Caco-2 (cell line): Measurements from ENCODE around the gene SCRN1. TPM values are rescaled to one million over a fixed set of nuclear protein-coding genes. Genes with fewer than 3 reads are reported as not detected.

Source experiments
- BruUV-seq: library from RNA; stranded (reverse); fragments of 400-500 nt; replicated peaks from 2 replicates; lab custom pipeline; 2021; lab: Mats Ljungman, UMichigan
- CTCF ChIA-PET: fragments of 300-600 bp; sonication (Branson Sonifier 250); formaldehyde crosslinking; loops from one replicate; lab custom pipeline; 2022; ENCODE audit warnings: antibody characterized with exemption; lab: Charles Lee
- POLR2A ChIA-PET: fragments of 300-600 bp; sonication (Branson Sonifier 250); formaldehyde crosslinking; loops from one replicate; lab custom pipeline; 2022; ENCODE audit warnings: antibody characterized with exemption; lab: Charles Lee
- DNase-seq, 2 experiments: peaks; one replicate each; pipeline versions ENCODE4 v3.0.0 to v3.0.0-alpha.2; 2020 to 2022
- H3K27me3 ChIP-seq: replicated peaks from 2 replicates; pipeline ENCODE4 v1.6.0; 2011; ENCODE audit warnings: low read length; ENCODE audit not compliant: control insufficient read depth, insufficient read depth
- H3K36me3 ChIP-seq: 2 replicates; pipeline ENCODE4 v1.5.1; 2011; ENCODE audit warnings: low read length; ENCODE audit not compliant: control insufficient read depth, insufficient read depth
- H3K4me1 ChIP-seq: fragments of 250-450 bp; sonication (Bioruptor Pico); 2 replicates; pipeline ENCODE4 v1.5.1; 2020; ENCODE audit warnings: mild to moderate bottlenecking
- H3K4me3 ChIP-seq: 2 replicates; pipeline ENCODE4 v1.5.1; 2011; ENCODE audit warnings: low read depth, mild to moderate bottlenecking, control low read depth, low read length
- H3K9me3 ChIP-seq: fragments of 250-450 bp; sonication (Bioruptor Pico); 2 replicates; pipeline ENCODE4 v1.5.1; 2020; ENCODE audit warnings: mild to moderate bottlenecking, moderate library complexity
- H3K27ac Mint-ChIP-seq: one replicate; pipeline ENCODE4 v1.8.0; 2022; ENCODE audit warnings: mixed read lengths; ENCODE audit not compliant: unreplicated experiment
- H3K27me3 Mint-ChIP-seq: one replicate; pipeline ENCODE4 v1.8.0; 2022; ENCODE audit warnings: mixed read lengths; ENCODE audit not compliant: insufficient read depth, unreplicated experiment
- H3K36me3 Mint-ChIP-seq: one replicate; pipeline ENCODE4 v1.8.0; 2022; ENCODE audit warnings: mild to moderate bottlenecking, mixed read lengths; ENCODE audit not compliant: insufficient read depth, unreplicated experiment
- H3K4me1 Mint-ChIP-seq: one replicate; pipeline ENCODE4 v1.8.0; 2022; ENCODE audit warnings: low read depth, mixed read lengths; ENCODE audit not compliant: unreplicated experiment
- H3K4me3 Mint-ChIP-seq: one replicate; pipeline ENCODE4 v1.8.0; 2022; ENCODE audit warnings: mild to moderate bottlenecking, moderate library complexity, mixed read lengths; ENCODE audit not compliant: unreplicated experiment
- H3K9me3 Mint-ChIP-seq: one replicate; pipeline ENCODE4 v1.8.0; 2022; ENCODE audit warnings: mixed read lengths; ENCODE audit not compliant: unreplicated experiment
- intact Hi-C: fragments of 100-400 bp; cut with micrococcal nuclease; formaldehyde crosslinking; loops from one replicate; pipeline ENCODE4 v1.10.0; 2022; ENCODE audit not compliant: unreplicated experiment
- total RNA-seq: library from RNA; stranded (reverse); gene quantifications from 2 replicates; pipeline ENCODE4 v1.2.3, GENCODE V29; 2022
- TF ChIP-seq, protein P1 (sequence below), 2 experiments: fragments of 200-600 bp in 1 of 2; IDR thresholded peaks; 1 replicate in 1 of 2; 2 replicates in 1 of 2; pipeline versions ENCODE4 v1.5.1 to v1.8.0; 2011 to 2022; ENCODE audit warnings: antibody characterized with exemption in 1 of 2, control low read depth in 1 of 2, inconsistent platforms in 1 of 2, low read depth in 1 of 2, low read length in 1 of 2, mild to moderate bottlenecking in 1 of 2, moderate library complexity in 1 of 2; ENCODE audit not compliant: insufficient read depth in 1 of 2, severe bottlenecking in 1 of 2, unreplicated experiment in 1 of 2

Gene SCRN1
- total RNA-seq, 1 experiment from 2014 or later = 92.9 TPM

DNA sequence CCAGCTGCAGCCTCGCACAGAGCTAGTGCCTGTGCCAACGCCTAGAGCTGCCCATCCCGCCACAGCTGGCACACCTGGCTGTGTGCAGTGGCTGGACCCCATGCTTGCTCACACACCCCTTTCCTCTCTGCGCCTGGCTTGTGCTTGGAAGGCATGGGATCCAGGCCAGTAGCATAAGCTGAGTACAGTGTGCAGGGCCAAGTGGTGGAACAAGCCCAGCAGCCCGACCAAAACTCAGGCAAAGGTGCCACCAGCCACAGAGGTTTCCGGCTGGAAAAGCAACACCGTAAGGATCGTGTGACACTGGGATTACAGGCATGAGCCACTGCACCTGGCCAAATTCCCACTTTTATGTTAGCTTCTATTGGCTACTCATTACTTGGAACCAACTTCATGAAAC, 38.4 kb downstream of the SCRN1 start:
- CTCF ChIA-PET = no interaction called here
- BruUV-seq = no TSS peak
- Mint-ChIP-seq H3K9me3 (no peaks in the 10 kb centered on the region), H3K4me1 (no peaks in the 10 kb centered on the region), H3K27me3 (no peaks in the 10 kb centered on the region), H3K27ac (no peak overlapping the region), H3K4me3 (no peak overlapping the region), H3K36me3 (peaks cover 95% of the 10 kb centered on the region)
- H3K9me3 ChIP-seq = no peaks in the 10 kb centered on the region; the same call in 1 of the 2 replicates
- H3K4me3 ChIP-seq = no peak overlapping the region
- TF ChIP-seq, protein P1, sequence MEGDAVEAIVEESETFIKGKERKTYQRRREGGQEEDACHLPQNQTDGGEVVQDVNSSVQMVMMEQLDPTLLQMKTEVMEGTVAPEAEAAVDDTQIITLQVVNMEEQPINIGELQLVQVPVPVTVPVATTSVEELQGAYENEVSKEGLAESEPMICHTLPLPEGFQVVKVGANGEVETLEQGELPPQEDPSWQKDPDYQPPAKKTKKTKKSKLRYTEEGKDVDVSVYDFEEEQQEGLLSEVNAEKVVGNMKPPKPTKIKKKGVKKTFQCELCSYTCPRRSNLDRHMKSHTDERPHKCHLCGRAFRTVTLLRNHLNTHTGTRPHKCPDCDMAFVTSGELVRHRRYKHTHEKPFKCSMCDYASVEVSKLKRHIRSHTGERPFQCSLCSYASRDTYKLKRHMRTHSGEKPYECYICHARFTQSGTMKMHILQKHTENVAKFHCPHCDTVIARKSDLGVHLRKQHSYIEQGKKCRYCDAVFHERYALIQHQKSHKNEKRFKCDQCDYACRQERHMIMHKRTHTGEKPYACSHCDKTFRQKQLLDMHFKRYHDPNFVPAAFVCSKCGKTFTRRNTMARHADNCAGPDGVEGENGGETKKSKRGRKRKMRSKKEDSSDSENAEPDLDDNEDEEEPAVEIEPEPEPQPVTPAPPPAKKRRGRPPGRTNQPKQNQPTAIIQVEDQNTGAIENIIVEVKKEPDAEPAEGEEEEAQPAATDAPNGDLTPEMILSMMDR (IDR thresholded peaks at IDR 0.05; ENCODE audit: insufficient read depth in 1 of 2, low read depth in 1 of 2, low read length in 1 of 2, severe bottlenecking in 1 of 2, unreplicated experiment in 1 of 2) = no peak
- peaks cover 8% of the 10 kb centered on the region for H3K36me3 ChIP-seq
- H3K27me3 ChIP-seq = no peaks in the 10 kb centered on the region
- DNase-seq = no peak
- intact Hi-C loops = no loop called here
- POLR2A ChIA-PET = no interaction called here
- no peaks in the 10 kb centered on the region for H3K4me1 ChIP-seq

DNA sequence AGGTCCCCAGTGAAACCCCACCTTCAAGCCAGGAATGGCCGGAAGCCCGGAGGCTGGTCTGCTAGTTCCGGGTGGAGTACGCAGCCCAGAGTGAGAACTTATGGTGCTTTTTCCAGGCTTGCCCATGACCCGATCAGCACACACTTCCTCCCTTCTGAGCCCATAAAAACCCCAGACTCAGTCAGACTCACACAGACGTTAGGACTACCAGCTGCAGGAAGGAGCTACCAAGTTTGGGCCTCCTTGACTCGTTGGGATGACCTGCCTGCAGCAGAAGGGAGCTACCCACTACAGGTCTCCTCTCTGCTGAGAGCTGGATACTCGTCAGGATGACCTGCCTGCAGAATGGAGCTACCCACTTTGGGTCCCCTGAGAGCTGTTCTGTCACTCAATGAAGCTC, 39.1 kb downstream of the SCRN1 start:
- H3K4me1 Mint-ChIP-seq = no peaks in the 10 kb centered on the region
- no peak for DNase-seq
- intact Hi-C loops = no loop called here

DNA sequence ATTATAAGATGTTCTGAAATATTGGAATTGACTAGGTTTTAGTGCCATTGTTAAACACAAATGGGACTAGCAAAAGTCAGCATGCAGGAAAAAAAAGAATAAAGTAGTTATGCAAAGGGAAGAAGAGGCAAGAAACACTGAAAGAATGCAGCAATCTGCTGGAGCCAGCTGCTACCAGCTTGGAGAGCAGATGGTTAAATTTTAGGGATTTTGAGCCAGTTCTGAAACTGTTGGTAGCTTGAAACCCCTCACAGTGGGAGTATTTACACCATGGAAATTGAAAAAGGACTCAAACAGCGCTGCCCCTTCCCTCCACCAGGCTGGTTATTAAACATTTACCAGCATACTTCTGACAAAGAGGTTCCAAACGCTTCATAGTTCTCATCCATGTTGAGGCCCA, 41.0 kb downstream of the SCRN1 start:
- Mint-ChIP-seq H3K9me3 (no peaks in the 10 kb centered on the region), H3K27me3 (no peaks in the 10 kb centered on the region), H3K4me1 (no peaks in the 10 kb centered on the region), H3K36me3 (peaks cover 93% of the 10 kb centered on the region), H3K27ac (no peak overlapping the region), H3K4me3 (no peak overlapping the region)
- Histone ChIP-seq H3K36me3 (peaks cover 5% of the 10 kb centered on the region), H3K27me3 (no peaks in the 10 kb centered on the region), H3K4me1 (no peaks in the 10 kb centered on the region), H3K9me3 (no peaks in the 10 kb centered on the region; the same call in 1 of the 2 replicates), H3K4me3 (no peak overlapping the region)
- intact Hi-C loops = no loop called here
- DNase-seq = no peak
- TF ChIP-seq, protein P1 (IDR thresholded peaks at IDR 0.05; ENCODE audit: insufficient read depth in 1 of 2, low read depth in 1 of 2, low read length in 1 of 2, severe bottlenecking in 1 of 2, unreplicated experiment in 1 of 2) = no peak
- POLR2A ChIA-PET = no interaction called here
- CTCF ChIA-PET = no interaction called here
- no TSS peak for BruUV-seq

More for the DNA sequence above, 39.1 kb downstream of the SCRN1 start:
- Mint-ChIP-seq H3K27ac (no peak overlapping the region), H3K27me3 (no peaks in the 10 kb centered on the region), H3K36me3 (peaks cover 94% of the 10 kb centered on the region), H3K4me3 (no peak overlapping the region), H3K9me3 (no peaks in the 10 kb centered on the region)
- POLR2A ChIA-PET = no interaction called here
- Histone ChIP-seq H3K4me1 (no peaks in the 10 kb centered on the region), H3K36me3 (peaks cover 8% of the 10 kb centered on the region), H3K27me3 (no peaks in the 10 kb centered on the region), H3K9me3 (no peaks in the 10 kb centered on the region; the same call in 1 of the 2 replicates), H3K4me3 (no peak overlapping the region)
- TF ChIP-seq, protein P1 (IDR thresholded peaks at IDR 0.05; ENCODE audit: insufficient read depth in 1 of 2, low read depth in 1 of 2, low read length in 1 of 2, severe bottlenecking in 1 of 2, unreplicated experiment in 1 of 2) = no peak
- BruUV-seq = no TSS peak
- CTCF ChIA-PET = no interaction called here
